Vagina (tissue), 2 donors: ENCODE measurements around the gene FETUB. TPM values are rescaled to one million over a fixed set of nuclear protein-coding genes. Genes with fewer than 3 reads are reported as not detected.
A peak's percentile ranks its signal among the peaks of the same experiment; 100 is the strongest.

ENCODE experiments used
- DNase-seq, 2 donors: peaks; one replicate each; pipeline ENCODE4 v3.0.0-alpha.2; 2017; ENCODE audit errors: extremely low spot score in 2 of 2
- H3K27ac ChIP-seq: fragments of 200-600 bp; sonication (generic); one replicate; pipeline ENCODE4 v1.5.1; 2019
- H3K27me3 ChIP-seq: fragments of 200-600 bp; sonication (generic); one replicate; pipeline ENCODE4 v1.5.1; 2019
- H3K36me3 ChIP-seq, 2 donors: fragments of 200-600 bp; sonication (generic); one replicate each; pipeline ENCODE4 v1.5.1; 2017 to 2019
- H3K4me1 ChIP-seq: fragments of 200-600 bp; sonication (generic); one replicate; pipeline ENCODE4 v1.5.1; 2019
- H3K4me3 ChIP-seq, 2 donors: fragments of 200-600 bp; sonication (generic); 1 replicate in 1 of 2; 2 replicates in 1 of 2; pipeline ENCODE4 v1.5.1; 2016 to 2019
- H3K9me3 ChIP-seq: fragments of 200-600 bp; sonication (generic); one replicate; pipeline ENCODE4 v1.5.1; 2019
- POLR2A ChIP-seq, 2 donors: fragments of 450-650 bp; IDR thresholded peaks; one replicate each; pipeline ENCODE4 v1.6.1; 2017; ENCODE audit warnings: antibody characterized with exemption in 2 of 2, mild to moderate bottlenecking in 2 of 2, moderate library complexity in 2 of 2
- POLR2AphosphoS5 ChIP-seq, 2 donors: sonication (generic); formaldehyde crosslinking; IDR thresholded peaks; one replicate each; pipeline ENCODE4 v1.9.0; 2017; ENCODE audit warnings: antibody characterized with exemption in 2 of 2, mild to moderate bottlenecking in 2 of 2, low read depth in 1 of 2; ENCODE audit not compliant: insufficient read depth in 1 of 2
- intact Hi-C: fragments of 100-400 bp; cut with DNase I; formaldehyde crosslinking; loops from one replicate; pipeline ENCODE4 v1.15.1; 2023
- total RNA-seq: library from RNA; depleted of rRNA; stranded (reverse); fragments of >200 nt; gene quantifications from one replicate; pipeline ENCODE4 v1.2.3, GENCODE V29; 2016
- TF ChIP-seq, protein P1 (sequence below), 3 experiments: fragments of 450-650 bp in 2 of 3; fragments of 200-600 bp in 1 of 3; sonication (generic) in 1 of 3; IDR thresholded peaks; one replicate each; pipeline ENCODE4 v1.5.1; 2017 to 2019; ENCODE audit warnings: antibody characterized with exemption in 3 of 3, mild to moderate bottlenecking in 2 of 3, moderate library complexity in 2 of 3

FETUB gene
- total RNA-seq, 1 donor from 2014 or later: 3.7 TPM

DNA sequence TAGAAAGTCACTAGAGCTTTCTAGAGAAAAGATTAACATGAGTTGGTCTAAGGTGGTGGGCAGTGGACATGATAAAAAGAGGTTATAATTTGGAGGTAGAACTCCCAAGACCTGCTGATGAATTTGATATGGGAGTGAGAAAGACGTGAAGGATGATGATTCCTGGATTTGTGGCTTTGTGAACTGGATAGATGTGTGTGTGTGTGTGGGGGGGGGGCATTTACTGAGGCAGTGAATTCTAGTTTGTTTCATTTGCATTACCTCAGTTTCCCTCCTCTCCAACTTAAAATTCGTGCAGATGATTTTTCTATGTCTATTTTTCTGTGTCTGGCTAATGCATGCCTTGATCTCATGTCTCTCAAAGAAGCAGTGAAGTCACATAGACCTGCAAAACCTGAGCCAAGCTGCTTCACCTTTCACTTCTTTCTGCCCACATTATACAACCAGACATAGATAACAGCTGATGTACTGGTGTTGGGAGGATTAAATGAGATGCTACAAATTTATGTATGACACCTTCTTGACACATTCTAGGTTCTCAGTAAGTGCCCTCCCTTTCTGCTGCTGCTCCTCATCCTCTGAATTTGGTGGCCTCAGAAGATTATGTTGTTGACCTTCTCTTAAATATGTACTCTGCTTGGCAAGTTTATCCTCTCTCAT, 17.4 kb upstream of the FETUB start:
- Histone ChIP-seq H3K9me3 (no peaks in the 10 kb centered on the region), H3K4me1 (no peaks in the 10 kb centered on the region), H3K4me3 (no peak overlapping the region), H3K27me3 (no peaks in the 10 kb centered on the region), H3K27ac (no peak overlapping the region), H3K36me3 (no peaks in the 10 kb centered on the region)
- TF ChIP-seq, protein P1, sequence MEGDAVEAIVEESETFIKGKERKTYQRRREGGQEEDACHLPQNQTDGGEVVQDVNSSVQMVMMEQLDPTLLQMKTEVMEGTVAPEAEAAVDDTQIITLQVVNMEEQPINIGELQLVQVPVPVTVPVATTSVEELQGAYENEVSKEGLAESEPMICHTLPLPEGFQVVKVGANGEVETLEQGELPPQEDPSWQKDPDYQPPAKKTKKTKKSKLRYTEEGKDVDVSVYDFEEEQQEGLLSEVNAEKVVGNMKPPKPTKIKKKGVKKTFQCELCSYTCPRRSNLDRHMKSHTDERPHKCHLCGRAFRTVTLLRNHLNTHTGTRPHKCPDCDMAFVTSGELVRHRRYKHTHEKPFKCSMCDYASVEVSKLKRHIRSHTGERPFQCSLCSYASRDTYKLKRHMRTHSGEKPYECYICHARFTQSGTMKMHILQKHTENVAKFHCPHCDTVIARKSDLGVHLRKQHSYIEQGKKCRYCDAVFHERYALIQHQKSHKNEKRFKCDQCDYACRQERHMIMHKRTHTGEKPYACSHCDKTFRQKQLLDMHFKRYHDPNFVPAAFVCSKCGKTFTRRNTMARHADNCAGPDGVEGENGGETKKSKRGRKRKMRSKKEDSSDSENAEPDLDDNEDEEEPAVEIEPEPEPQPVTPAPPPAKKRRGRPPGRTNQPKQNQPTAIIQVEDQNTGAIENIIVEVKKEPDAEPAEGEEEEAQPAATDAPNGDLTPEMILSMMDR (IDR thresholded peaks at IDR 0.05): no peak
- TF ChIP-seq POLR2AphosphoS5 (IDR thresholded peaks at IDR 0.05; ENCODE audit: insufficient read depth in 1 of 2, low read depth in 1 of 2): no peak
- no peak for TF ChIP-seq POLR2A (IDR thresholded peaks at IDR 0.05)
- intact Hi-C loops: no loop called here
- no peak for DNase-seq

GRCh38 chr3:186624598-186624997, 15.6 kb upstream of the FETUB start:
- no peaks in the 10 kb centered on the region for H3K9me3 ChIP-seq
- no peak overlapping the region for H3K27ac ChIP-seq
- TF ChIP-seq, protein P1 (IDR thresholded peaks at IDR 0.05): no peak
- TF ChIP-seq POLR2A (IDR thresholded peaks at IDR 0.05) (no peak), POLR2AphosphoS5 (IDR thresholded peaks at IDR 0.05; ENCODE audit: insufficient read depth in 1 of 2, low read depth in 1 of 2) (no peak)
- H3K36me3 ChIP-seq: no peaks in the 10 kb centered on the region
- no peak overlapping the region for H3K4me3 ChIP-seq
- peak in 1 of 2 donors; percentile 28 for DNase-seq
- no peaks in the 10 kb centered on the region for H3K4me1 ChIP-seq
- no peaks in the 10 kb centered on the region for H3K27me3 ChIP-seq
- intact Hi-C loops: no loop called here

GRCh38 chr3:186625600-186626042, 14.6 kb upstream of the FETUB start:
- peak; percentile 22 to 31 for DNase-seq
- intact Hi-C loops: no loop called here
- no peak for TF ChIP-seq POLR2A (IDR thresholded peaks at IDR 0.05)
- TF ChIP-seq, protein P1 (IDR thresholded peaks at IDR 0.05): no peak
- TF ChIP-seq POLR2AphosphoS5 (IDR thresholded peaks at IDR 0.05; ENCODE audit: insufficient read depth in 1 of 2, low read depth in 1 of 2): no peak

GRCh38 chr3:186626254-186626847, 13.8 kb upstream of the FETUB start:
- intact Hi-C loops: no loop called here
- TF ChIP-seq, protein P1 (IDR thresholded peaks at IDR 0.05): no peak
- TF ChIP-seq POLR2AphosphoS5 (IDR thresholded peaks at IDR 0.05; ENCODE audit: insufficient read depth in 1 of 2, low read depth in 1 of 2) (no peak), POLR2A (IDR thresholded peaks at IDR 0.05) (no peak)
- Histone ChIP-seq H3K9me3 (no peaks in the 10 kb centered on the region), H3K4me3 (no peak overlapping the region), H3K27ac (no peak overlapping the region), H3K27me3 (no peaks in the 10 kb centered on the region), H3K36me3 (no peaks in the 10 kb centered on the region), H3K4me1 (no peaks in the 10 kb centered on the region)
- DNase-seq: peak; percentile 52 to 79

More at GRCh38 chr3:186625600-186626042, 14.6 kb upstream of the FETUB start:
- H3K9me3 ChIP-seq: no peaks in the 10 kb centered on the region
- H3K27me3 ChIP-seq: no peaks in the 10 kb centered on the region
- no peaks in the 10 kb centered on the region for H3K36me3 ChIP-seq
- H3K4me1 ChIP-seq: no peaks in the 10 kb centered on the region
- no peak overlapping the region for H3K4me3 ChIP-seq
- H3K27ac ChIP-seq: no peak overlapping the region

DNA sequence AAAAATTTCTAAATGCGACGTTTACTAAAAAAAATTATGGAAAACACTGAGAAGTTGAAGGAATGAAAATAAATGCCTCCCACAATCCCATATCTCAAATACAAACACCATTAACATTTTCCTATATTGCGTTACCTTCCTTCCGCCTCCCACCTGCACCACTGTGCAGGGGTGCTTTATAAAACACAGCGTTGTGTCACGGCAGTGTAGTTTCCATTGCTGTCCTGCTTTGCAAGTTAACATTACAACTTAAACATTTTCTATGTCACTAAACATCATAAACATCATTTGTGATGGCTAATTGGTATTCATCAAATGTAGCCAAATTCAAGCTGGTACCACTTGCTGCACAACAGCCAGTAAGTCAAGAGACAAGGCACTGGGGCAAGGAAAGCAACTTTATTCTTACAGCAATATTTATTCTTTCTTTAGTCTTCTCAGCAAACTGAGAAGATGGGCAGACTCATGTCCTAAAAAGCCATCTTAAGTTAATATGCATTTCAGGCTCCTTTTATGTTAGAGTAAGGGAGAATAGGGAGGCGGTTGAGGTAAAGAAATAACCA, 12.3 kb upstream of the FETUB start:
- no peaks in the 10 kb centered on the region for H3K4me1 ChIP-seq
- no peak overlapping the region for H3K27ac ChIP-seq
- no peaks in the 10 kb centered on the region for H3K9me3 ChIP-seq
- intact Hi-C loops: no loop called here
- H3K27me3 ChIP-seq: no peaks in the 10 kb centered on the region
- TF ChIP-seq, protein P1 (IDR thresholded peaks at IDR 0.05): no peak
- TF ChIP-seq POLR2A (IDR thresholded peaks at IDR 0.05) (no peak), POLR2AphosphoS5 (IDR thresholded peaks at IDR 0.05; ENCODE audit: insufficient read depth in 1 of 2, low read depth in 1 of 2) (no peak)
- H3K4me3 ChIP-seq: no peak overlapping the region
- H3K36me3 ChIP-seq: no peaks in the 10 kb centered on the region
- DNase-seq: peak; percentile 5 to 28
